GM21786 (cell line): ENCODE results near the gene HDGF.

Experiments
- ATAC-seq: cut with Tn5 transposase; IDR thresholded peaks from one replicate; pipeline ENCODE4 v1.9.1; 2021; ENCODE audit not compliant: unreplicated experiment

Gene HDGF

DNA sequence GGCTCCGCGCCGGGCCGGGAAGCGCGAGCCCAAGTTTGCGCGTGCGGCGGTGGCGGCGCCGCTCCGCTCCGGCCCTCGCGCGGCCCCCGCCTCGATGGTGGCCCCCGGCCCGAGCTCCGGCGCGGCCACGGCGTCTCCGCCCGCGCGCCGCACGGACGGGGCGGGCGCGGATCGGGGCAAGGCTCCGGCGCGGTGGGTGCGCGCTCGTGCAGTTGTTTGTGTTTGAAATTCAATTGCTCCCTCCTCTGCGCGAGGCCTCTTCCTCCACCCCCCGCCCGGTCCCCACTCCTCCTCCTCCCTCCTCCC, at the start of gene HDGF:
Gene HDGF (minus strand): TSS at position 225 of the 306 bp plus-strand sequence. CDS start 246 bp downstream, outside the sequence.
- ATAC-seq = no peak

DNA sequence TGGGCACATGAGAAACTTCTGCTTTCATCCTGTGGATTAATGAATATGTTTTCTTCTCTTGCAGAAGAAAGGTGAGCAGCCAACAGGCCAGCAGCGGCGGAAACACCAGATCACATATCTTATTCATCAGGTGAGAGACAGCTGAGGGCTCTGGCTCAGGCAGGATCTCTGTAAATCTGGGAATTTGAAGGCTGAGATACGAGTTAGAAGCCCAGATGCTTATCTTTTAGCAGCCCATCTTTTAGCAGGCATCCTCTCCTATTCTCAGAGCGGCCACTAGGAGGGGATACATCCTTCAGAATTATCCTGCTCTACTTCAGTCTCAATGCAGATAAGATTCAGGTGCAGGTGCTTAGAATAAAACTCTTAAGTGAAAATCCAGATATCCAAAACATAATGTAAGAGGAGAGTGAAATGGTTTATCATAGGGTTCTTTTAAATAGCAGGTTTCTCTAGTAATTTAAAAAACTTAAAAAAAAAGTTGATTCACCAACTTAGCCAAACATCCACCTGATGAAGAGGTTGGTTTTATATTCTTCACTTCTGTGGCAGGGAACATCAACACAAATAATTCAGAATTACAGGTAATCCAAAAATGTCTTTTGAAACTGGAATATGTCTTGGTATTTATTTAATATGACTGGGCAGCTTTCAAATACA, 45.9 kb upstream of the HDGF start:
- ATAC-seq = no peak

DNA sequence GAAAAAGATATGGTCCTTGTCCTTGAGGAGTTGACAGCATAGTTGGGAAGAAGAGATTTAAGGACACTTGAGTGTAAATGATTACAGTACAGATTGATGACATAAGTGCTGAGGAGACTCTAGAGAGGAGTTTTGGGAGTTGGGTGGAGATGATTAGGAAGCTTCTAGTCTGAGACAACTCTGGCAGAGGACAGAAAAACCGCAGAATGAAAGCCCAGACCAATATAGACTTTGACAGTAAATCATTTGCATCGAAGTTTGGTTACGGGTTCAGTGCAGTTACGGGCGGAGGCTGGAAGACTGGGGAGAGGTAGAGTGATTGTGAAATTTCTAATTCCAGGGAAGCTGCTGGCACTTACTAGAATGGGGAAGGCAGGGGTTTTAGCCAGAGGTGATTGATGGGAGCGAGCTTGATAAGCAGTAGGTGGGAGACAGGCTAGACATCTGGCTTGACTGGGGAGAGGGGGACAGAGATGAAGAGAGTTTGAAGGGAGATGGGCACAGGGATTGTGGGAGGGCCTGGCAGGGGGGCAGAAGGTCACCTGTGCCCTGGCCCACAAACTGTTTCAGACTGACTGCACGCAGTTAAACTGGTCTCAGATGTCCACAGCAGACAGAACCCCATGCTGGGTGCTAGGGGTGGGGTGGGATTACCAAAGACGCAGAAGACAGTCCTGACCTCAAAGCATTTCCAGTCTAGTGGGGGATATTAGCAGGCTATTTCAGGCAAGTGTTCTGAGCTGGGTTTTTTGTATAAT, 45.0 kb upstream of the HDGF start:
- no peak for ATAC-seq

DNA sequence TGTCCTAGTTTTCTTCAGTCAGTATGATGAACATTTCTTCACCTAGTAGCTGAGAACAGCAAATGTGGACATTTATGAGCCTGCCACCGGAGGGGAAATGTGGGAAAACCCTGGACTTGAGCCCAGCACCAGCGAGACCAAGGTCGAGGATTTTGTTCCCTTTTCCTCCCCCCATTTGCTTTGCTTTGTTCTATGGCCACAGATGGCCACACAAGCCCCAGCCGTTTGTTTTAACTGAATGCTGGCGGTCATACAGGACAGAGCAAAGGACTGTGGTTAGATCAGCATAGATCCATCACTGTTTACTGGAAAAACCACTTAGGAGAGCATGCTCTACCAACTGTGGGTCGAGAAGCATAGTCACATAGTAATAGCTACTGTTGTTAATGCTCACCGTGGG, 44.3 kb upstream of the HDGF start:
- ATAC-seq = no peak

DNA sequence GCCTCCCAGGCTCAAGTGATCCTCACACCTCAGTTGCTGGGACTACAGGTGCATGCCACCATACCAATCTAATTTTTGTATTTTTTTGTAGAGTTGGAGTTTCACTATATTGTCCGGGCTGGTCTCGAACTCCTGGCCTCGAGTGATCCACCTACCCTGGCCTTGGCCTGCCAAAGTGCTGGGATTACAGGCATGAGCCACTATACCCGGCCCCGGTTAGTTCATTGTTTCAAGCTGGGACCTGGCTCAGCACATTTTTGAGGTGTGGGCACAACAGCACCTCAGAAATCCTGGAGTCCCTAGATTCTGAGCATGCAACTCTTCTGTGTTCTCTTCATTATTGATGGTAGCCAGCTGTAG, 43.9 kb upstream of the HDGF start:
- no peak for ATAC-seq

DNA sequence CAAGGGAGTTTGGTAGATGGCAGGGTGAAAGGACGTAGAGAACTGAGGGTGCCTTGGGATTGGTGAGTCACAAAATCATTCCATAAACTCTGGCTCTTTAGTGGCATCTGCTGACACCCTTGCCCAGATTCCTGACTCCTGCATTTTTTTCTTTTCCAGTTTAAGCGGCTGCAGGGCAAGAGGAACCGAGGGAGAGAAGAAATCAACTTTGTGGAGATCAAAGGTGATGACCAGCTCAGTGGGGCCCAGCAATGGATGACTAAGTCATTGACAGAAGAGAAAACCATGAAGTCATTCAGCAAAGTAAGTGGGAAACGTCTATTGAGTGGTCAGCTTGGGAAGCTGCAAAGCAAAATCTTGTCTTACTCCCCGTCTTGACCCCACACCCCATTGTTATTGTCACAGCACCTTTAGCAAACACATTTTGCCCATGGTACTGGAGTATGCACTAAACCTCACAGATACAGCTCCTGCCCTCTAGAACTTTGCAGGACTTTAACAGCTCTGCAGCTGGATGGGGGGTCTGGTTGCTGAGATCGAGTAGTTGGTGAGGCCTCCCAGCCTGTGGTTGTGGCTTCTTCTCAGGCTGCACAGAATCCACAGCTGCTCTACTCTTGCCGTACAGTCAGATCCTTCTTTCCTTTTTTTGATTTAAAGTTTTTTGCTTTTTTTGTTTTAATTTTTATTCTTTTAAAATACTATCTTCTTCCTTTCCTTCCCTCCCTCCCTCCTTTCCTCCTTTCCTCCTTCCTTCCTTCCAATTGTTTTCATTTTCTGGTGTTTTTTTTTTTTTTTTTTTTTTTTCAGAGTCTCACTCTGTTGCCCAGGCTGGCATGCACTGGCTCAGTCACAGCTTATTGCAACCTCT, 43.3 kb upstream of the HDGF start:
- no peak for ATAC-seq

DNA sequence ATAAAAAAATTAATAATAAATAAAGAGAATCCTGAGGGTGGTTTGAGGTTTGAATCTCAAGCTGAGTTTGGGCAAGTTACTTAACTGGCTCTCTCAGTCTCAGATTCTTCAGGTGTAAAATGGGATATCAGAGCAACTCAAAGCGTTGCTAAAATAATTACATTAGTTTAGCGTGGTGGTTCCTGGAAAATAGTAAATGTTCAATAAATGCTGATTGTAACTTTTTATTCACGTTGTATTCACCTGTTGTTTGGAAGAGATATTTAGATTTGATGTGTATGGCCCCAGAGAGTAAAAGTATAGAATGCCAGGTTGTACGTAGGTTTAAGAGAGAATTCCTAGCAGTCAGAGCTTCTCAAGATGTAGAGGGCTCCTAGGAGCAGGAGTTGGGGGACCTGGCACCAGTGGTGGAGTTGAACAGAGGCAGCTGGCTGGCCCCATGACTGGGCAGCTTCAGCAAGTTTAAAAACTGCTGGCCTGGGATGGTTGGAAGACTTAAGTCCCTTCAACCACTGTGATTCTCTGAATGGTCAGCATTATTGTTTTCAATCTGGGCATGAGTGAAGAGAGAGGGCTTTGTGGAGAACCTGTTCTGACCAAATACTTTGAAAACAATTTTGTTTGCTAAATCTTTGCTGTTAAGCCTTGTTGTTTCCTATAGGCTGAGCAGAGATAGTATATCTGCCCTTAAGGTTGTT, 38.3 kb upstream of the HDGF start:
- no peak for ATAC-seq

DNA sequence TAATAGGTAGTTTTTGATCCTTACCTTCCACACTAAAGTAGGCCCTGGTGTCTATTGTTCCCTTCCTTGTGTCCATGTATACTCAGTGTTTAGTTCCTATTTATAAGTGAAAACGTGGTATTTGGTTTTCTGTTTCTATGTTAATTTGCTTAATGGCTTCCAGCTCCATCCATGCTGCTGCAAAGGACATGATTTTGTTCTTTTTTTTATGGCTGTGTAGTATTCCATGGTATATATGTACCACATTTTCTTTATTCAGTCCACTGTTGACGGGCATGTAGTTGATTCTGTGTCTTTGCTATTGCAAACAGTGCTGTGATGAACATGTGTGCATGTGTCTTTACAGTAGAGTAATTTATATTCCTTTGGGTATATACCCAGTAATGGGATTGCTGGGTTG, 36.7 kb upstream of the HDGF start:
- no peak for ATAC-seq

DNA sequence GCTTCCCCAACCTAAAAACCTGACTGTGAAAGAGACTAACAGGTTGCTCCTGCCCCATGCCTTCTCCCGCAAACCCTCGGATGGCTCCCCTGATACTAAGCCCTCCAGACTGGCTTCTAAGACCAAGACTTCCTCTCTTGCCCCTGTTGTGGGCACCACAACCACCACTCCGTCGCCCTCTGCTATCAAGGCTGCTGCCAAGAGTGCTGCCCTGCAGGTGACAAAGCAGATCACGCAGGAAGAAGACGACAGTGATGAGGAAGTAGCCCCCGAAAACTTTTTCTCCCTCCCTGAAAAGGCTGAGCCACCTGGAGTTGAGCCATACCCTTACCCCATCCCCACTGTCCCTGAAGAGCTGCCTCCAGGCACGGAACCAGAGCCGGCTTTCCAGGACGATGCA, 35.2 kb upstream of the HDGF start:
- ATAC-seq = no peak

DNA sequence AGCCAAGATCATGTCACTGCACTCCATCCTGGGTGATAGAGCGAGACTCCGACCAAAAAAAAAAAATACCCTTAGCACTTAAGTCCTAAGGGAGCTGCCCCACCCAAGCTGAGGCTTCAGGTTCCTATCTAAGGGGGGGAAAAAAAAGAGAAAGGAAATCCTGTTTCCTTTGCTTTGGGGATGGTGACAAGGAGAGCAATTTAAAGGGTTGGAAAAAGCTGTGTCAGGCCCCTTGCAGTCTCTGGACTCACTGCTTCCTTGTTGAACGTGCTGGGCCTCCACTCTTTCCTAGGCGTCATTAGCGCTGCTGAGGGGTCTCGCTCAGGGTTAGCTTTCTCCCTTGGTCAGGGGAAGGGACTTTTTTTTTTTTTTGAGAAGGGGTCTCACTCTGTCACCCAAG, 34.0 kb upstream of the HDGF start:
- ATAC-seq = no peak

DNA sequence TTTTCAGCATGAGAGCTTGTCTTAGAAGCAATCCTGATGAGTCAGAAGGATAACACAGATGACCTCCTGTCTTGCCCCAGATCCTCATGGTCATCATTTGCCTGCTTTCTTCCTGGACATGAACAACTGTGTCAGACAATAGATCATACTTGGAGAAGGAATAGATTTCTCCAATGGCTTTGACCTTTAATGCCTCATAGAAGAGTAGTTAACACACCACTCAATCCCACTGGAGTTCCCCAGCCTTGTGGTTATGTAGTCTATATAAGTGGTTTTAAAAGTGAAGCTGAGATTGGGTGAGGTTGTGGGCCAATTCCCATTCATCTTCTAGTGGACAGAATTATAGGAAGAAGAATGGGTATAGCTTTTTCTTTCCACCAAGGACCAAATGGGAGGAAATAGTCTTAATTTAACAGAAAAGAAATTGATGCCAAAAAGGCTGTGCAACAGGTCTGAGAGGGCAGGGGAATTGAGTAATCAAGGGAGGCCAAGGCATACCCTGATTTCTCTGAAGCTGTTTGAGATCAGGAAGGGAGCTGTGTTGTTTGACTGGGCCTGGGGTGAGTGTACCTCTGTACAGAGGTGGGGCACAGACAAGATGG, 30.2 kb upstream of the HDGF start:
- no peak for ATAC-seq

DNA sequence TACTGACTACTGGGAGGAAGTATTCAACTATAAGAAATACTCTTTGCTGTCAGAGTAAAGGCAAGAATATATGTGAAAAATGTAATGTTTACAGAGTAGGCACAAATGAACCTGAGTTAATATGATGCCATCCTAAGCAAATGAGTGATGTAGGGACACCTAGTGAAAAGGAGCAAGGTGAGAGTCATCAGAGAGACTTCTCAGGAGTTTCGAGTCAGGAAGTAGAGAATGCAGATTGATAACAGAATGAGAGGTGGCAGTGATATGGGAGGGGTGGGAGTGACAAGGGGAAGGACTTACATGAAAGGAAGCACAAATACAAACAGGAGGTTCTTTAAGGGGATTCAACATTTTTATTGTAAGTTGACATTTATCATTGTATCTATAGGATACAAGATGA, 26.1 kb upstream of the HDGF start:
- ATAC-seq = no peak

DNA sequence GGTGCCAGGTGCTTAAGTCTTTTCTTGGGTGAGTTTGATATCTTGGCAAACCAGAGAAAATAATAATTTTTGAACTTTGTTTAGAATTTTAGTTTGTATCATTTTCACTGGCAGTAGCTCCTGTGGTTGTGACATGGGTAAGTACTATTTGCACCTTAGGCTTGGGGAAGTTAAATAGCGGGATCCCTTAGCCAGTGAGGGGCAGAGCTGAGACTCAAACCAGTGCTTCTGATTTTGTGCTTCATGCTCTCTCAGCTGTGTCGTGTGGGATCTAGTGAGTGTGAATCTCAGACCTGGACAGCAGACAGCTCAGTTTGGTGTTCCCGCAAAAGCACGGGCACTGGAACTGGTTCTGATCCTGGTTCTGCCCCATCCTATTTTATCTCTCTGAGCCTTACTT, 25.5 kb upstream of the HDGF start:
- ATAC-seq = no peak

DNA sequence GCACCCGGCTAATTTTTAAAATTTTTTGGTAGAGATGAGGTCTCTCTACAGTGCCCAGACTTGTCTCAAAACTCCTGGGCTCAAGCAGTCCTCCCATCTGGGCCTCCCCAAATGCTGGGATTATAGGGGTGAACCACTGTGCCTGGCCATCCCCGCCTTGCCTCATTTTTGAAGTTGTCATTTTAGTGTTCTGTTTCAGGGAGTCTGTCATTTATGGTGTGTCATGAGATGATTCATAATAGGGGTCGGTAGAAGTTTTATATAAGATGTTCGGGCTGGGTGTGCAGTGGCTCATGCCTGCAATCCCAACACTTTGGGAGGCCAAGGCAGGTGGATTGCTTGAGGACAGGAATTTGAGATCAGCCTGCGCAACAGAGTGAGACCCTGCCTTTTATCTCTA, 24.3 kb upstream of the HDGF start:
- no peak for ATAC-seq

DNA sequence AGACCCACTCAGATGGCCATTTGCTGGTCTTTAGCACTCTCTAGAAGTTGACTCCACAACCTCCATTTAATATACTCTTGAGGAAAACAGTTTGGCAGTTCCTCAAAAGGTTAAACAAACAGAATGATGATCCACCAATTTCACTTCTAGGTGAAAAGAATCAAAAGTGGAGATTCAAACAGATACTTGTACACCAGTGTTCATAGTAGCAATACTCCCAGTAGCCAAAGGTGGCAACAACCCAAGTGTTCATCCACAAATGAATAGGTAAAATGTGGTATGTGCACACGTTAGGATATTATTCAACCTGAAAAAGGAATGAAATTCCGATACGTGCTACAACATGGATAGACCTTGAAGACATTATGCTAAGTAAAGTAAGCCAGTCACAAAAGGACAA, 22.1 kb upstream of the HDGF start:
- ATAC-seq = no peak

DNA sequence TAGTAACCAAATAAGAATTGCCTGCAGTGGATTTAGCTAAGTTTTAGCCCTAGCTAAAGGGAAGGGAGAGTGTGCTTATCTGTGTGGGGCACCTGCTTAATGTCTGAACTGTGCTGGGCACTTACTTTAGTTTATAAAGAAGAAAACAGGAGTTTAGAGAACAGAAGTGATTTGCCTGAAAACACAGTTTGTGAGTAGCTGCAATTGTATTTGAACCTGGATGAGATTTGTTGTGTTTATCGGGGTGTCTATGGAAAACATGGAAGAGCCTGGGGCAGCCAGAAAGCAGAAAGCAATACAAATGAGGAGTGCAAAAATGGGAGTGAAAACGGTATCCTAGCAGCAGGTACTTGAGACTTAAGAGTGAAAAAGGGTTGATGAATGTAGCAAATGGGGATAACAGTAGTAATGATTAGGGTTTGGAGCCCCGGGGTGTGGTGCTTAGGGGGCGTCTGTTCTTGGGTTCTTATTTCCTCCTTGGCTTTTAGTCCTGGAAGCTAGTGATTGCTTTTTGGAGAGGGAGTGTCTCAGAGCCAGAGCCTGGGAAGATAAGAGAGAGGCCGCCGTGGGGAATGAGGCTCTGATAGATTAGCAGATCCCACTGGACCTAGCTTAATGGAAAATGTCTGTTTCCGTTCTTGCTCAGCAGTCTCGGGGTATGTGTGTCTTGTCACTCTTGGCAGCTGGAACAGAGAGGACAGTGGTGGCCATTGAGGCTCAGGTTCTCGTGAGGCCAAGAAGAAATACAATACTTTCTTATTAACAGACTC, 21.4 kb upstream of the HDGF start:
- no peak for ATAC-seq

DNA sequence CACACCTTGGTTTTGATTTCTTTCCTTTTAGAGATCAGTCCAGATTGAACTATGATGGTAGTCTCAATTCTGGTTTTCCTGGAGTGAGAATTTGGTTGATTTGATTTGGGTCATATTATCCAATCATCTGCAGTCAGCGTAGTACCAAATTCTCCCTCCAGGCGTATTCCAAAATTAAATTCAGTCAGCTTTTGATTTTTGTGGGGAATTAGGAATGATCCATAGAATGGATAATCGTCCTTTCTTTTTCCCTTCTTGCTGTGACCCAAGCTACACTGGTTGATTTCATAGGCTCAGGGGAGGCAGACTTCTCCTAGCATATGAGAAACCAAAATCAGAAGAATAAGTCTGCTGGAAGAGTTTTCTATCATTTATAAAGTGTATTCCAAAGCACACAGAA, 20.7 kb upstream of the HDGF start:
- no peak for ATAC-seq

DNA sequence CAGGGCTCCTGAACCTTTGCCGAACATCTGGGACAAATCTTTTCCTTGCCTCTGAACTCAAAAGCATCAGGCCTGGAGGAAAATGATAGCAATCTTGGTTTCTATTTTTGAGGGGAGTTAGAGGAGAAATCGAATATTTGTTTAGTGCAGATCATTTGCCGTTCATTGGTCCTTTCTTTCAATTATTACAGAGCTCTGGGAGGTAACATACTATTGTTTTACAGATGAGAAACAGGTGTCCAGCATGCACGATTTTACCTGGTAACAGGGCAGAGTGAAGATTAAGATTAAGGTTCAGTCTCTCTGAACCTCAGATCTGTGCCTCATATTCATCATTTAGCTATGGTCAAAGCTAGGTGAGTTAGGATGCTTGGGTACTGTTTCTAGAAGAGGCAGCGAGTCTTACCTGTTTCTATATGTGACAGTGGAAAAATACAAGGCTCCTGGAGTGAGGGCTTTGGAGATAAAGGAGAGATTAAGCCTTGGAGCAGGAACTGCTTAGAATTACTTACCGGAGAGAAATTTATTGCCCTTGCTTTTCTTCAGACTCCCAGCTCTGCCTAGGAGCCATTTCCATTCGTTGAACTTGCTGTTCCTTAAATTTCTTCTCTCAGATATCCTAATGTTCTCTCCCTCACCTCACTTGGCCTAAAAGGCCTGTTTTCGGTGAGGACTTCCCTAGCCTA, 17.3 kb upstream of the HDGF start:
- ATAC-seq = no peak

DNA sequence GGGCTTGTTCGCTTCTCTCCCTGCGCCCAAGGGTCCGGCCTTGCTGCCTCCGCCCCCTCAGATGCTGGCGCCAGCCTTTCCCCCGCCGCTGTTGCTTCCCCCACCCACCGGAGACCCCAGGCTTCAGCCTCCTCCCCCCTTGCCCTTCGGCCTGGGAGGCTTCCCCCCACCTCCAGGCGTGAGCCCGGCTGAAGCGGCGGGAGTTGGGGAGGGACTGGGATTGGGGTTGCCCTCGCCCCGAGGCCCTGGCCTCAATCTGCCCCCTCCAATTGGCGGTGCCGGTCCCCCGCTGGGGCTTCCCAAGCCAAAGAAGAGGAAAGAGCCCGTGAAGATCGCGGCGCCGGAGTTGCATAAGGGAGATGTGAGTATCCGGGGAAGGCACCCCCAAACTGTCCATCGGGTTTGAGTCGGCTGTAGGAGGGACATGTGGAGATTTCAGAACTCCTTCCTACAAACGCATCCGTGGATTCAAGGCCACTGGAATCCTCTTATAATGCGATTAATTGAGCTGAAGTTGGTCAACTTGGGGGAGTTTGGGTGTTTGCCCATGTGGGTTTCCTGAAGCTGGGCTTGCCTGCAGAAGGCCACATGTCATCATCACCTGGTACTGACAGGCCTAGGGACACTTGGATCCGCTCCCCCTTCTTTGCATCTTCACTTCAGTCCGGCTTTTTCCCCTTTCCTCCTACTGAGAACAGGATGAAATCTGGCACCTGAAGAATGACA, 16.6 kb upstream of the HDGF start:
- no peak for ATAC-seq
